GM12875 (cell line): ENCODE data around the gene FDXACB1.

Experiments used
- H3K4me3 ChIP-seq: one replicate; pipeline ENCODE4 v1.5.1; 2011; ENCODE audit warnings: low read depth, low read length, control low read depth
- CTCF ChIP-seq: IDR thresholded peaks from 2 replicates; pipeline ENCODE4 v1.5.1; 2011; ENCODE audit warnings: low read depth, mild to moderate bottlenecking, control low read depth, inconsistent platforms, low read length, moderate library complexity, borderline replicate concordance; ENCODE audit not compliant: insufficient read depth

FDXACB1 gene

DNA sequence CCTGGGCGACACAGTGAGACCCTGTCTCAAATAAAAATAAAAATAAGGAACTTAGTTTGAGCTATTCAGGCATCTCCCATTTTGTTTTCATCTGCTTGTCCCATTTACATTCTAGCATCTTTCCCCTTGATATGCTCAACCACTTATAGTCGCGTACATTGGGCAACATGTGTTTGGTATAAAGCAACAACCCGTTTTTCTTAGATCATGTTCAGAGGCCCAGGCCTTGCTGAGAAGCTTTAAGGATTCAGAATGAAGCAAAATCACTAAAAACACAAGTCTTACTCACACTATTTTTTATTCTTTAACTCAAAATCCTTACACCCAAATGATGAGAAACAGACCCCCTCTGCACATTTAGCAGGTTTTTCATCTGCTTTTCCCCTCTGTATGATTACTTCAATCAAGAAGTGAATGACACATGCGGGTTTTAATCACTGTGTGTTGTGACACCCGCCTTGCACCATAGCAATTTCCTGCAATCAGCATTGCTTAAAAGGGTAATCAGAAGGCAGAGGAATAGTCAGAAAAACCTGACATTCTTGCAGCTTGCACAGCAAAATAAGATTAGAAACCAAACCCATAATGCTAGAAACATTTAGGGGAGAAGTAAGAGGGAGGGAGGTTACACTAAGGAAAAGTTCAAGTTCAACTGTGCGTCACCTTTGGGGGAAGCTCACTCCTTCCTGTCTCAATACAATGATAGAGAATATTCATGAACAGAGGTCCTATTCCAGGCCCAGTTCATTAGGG, 33.5 kb downstream of the FDXACB1 start:
- H3K4me3 ChIP-seq = no peak overlapping the region
- no peak for TF ChIP-seq CTCF

- no peak overlapping the region for H3K4me3 ChIP-seq
- no peak for TF ChIP-seq CTCF
Measured at GRCh38 chr11:111843661-111844060, 35.3 kb downstream of the FDXACB1 start.

DNA sequence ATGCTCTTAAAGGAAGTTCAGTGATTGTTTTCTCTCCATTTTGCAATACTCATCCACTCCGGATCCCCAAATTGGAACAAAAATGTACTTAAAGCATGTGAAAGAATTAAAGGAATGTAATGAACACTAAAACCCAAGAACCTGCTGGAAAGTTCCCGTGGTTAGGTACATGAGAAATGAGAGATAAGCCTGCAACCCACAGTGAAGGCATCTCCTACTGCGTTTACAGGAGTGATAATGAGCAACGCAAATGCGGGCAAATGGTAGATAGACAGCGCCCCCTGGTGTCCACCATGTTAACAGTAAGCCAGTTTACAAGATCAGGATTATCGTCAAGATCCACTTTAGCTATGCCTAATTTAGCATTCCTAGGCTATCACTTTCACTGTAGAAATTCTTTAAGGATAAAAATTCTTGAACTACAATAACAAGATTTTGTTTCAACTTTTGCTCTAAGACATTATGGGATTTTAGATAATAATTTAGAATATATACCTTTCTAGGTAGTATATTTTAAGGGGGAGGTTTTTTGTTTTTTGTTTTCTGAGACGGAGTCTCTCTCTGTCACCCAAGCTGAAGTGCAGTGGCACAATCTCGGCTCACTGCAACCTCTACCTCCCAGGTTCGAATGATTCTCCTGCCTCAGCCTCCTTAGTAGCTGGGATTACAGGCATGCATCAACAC, 37.5 kb downstream of the FDXACB1 start:
- peak; percentile 72; the same call in 1 of the 2 replicates for TF ChIP-seq CTCF
- H3K4me3 ChIP-seq = no peak overlapping the region

- H3K4me3 ChIP-seq = no peak overlapping the region
- no peak for TF ChIP-seq CTCF
Measured at GRCh38 chr11:111840143-111840542, 38.8 kb downstream of the FDXACB1 start.

DNA sequence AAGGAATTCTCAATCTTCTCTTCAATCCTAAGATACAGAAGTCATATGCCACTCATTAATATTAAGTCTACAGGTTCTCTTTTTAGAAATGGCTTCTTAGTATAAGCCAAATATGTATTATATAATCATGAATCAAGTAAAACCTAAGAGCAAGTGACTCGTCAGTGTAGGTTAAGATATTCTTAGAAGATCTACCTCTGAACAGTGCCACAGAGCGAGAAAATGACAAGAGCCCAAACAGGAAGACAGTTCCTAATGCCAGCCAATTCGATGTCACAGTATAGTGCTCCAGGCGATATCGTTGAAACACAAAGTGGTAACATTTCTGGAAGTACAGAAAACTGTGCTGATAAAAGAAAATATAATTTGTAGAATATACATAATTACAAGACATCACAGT, 40.9 kb downstream of the FDXACB1 start:
- H3K4me3 ChIP-seq = no peak overlapping the region
- no peak for TF ChIP-seq CTCF

GRCh38 chr11:111837366-111837891, 41.5 kb downstream of the FDXACB1 start:
- TF ChIP-seq CTCF = no peak
- no peak overlapping the region for H3K4me3 ChIP-seq

DNA sequence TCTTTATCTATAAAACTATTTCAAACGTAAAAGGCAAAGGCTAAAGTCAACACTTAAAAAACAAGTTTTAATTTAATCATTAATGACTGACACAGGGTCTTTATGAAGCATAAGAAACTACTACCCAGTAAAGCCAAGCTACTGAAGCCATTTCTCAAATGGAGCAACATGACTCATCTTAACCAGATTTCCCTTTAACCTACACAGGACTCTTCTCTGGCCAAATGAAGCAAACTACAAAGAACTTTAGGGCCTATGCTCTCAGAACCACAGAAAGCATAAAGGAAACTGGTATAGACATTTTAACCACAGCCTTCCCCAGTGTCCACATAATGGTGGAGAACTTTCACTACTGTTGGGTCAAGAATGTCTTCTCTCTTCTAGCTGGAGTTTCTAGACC, 42.2 kb downstream of the FDXACB1 start:
- TF ChIP-seq CTCF = no peak
- no peak overlapping the region for H3K4me3 ChIP-seq
